Fibroblast of the aortic adventitia (primary cell): ENCODE results near the gene STAT1. TPM values are rescaled to one million over a fixed set of nuclear protein-coding genes. Genes with fewer than 3 reads are reported as not detected.
A peak's percentile ranks its signal among the peaks of the same experiment; 100 is the strongest.

Experiments used
- DNase-seq: peaks from one replicate; pipeline ENCODE4 v3.0.0-alpha.2; 2010; ENCODE audit warnings: low read depth
- H3K4me3 ChIP-seq: 2 replicates; pipeline ENCODE4 v1.5.1; 2011; ENCODE audit warnings: low read depth, mild to moderate bottlenecking, control low read depth, low read length, moderate library complexity
- total RNA-seq: library from RNA; depleted of rRNA; stranded (reverse); fragments of >200 nt; gene quantifications from 2 replicates; pipeline ENCODE4 v1.2.3, GENCODE V29; 2012; ENCODE audit warnings: low replicate concordance
- TF ChIP-seq, protein P1 (sequence below): IDR thresholded peaks from 2 replicates; pipeline ENCODE4 v1.5.1; 2011; ENCODE audit warnings: mild to moderate bottlenecking, low read length, control low read depth, inconsistent platforms; ENCODE audit not compliant: insufficient read depth

The STAT1 gene
- total RNA-seq, 1 donor, result 122 TPM

DNA sequence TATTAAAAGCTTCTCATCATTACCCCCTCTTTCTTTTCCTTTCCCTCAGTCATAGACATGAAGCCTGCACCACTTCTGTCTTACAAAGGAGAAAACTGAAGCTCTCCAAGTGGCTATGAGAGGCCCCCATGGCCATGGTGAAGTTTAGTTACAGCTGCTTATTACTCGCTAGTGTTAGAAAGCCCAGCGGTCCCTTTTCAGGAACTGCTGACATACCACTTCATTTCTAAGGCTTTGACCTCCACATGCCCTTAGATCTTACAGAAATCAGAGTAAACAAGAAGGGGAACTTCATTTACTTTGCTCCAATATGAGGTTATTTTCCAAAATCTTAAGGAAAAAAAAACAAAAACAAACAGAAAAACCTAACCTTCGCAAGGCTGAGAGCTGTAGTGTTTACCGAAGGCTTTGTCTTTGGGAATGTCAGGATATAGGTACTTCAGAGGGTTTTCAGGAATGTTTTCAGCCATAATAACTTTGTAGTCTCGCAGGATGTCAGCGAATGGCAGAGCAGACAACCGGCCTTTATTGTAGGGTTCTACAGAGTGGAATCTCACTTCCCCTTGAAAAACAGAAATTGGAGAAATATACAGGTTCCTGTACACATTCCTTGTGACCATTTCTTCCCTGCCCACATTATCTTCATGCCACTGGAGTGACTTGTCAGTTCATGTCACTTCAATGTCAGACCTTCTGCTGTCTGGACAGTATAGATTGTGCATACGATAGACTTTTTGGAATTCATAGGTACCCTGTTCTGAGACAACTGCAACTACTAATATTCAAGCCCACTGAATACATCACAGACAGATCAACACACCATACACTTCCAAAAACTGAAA, 18.8 kb upstream of the STAT1 start:
- no peak overlapping the region for H3K4me3 ChIP-seq
- TF ChIP-seq, protein P1, sequence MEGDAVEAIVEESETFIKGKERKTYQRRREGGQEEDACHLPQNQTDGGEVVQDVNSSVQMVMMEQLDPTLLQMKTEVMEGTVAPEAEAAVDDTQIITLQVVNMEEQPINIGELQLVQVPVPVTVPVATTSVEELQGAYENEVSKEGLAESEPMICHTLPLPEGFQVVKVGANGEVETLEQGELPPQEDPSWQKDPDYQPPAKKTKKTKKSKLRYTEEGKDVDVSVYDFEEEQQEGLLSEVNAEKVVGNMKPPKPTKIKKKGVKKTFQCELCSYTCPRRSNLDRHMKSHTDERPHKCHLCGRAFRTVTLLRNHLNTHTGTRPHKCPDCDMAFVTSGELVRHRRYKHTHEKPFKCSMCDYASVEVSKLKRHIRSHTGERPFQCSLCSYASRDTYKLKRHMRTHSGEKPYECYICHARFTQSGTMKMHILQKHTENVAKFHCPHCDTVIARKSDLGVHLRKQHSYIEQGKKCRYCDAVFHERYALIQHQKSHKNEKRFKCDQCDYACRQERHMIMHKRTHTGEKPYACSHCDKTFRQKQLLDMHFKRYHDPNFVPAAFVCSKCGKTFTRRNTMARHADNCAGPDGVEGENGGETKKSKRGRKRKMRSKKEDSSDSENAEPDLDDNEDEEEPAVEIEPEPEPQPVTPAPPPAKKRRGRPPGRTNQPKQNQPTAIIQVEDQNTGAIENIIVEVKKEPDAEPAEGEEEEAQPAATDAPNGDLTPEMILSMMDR, result no peak

DNA sequence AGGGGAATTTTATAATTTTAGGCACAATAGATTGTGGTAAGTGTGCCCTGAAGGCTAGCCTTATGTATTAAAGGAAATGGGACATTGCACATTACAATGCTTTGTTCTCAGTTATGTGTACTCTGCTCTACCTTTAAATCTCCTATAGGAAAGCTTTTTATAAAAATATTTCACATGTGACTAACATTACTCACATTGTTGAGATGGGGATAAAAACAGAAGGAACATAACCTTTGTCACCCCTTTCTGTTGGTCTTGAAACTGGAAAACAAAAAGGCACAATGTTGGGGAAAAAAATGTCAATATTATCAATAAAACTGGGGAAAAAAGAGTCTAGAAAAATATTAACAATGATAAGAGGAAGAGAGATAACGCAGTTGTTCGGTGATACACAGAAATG, 17.3 kb upstream of the STAT1 start:
- DNase-seq, result no peak
- H3K4me3 ChIP-seq, result no peak overlapping the region
- TF ChIP-seq, protein P1, result no peak

More for the DNA sequence above, 18.8 kb upstream of the STAT1 start:
- no peak for DNase-seq

DNA sequence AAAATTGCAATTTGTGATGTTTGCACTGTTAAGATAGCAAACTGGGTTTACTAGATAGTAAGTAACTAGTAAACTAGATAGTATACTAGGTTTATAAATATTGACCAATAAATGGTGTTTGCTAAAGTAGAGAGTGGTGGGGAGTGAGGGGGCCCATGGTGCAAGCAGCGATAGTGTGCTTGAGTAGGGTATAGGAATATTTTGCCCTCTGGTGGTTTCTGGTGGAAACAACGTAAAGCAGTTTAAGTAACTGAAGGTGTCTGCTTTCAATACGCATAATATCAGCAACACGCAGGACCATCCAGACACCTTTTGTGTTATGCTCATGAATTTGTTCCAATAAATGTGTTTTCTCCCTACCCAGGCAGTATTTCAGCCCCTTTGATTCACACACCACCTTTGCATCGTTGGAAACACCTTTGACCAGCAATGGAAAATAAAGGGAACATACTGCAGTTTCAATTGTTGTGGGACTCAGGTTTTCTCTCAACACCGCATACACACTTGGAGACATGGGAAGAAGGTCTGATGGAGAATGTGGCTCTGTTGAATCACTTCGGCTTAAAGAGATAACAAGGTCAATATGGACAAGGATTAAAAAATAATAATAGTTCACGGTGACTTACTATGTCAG, 16.7 kb upstream of the STAT1 start:
- DNase-seq, result peak; percentile 69
- H3K4me3 ChIP-seq, result no peak overlapping the region
- TF ChIP-seq, protein P1, result peak; percentile 74

DNA sequence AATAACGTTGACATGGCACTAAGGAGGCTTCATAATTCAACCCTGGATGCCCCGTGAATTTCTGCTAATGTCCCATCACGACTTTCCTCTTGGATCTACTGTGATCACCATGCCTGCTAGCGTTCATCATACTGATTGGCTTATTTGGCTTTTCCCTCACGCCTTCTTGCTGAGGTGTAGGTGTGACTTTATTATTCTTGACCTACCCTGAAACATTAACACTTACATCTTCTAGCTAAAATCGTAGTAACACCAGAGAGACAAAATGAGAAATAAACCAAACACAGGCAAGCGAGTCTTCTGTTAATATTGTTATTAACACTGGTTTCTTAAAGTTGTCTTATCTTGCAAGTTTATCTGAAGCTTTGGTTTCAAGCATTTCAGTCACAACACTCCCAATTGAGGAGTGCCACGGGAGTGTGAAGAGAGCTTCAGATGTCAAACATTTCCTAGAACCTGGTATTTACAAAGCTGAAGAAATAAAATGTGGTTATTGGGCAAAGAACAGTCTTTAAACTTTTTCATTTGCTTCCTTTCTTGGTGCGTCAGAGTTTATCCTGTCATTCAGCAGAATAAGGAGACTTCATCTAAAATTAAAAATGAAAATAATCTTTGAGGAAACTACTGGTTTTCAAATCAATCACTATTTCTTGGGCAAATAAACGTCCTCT, 15.4 kb upstream of the STAT1 start:
- TF ChIP-seq, protein P1, result no peak
- no peak for DNase-seq
- H3K4me3 ChIP-seq, result no peak overlapping the region

DNA sequence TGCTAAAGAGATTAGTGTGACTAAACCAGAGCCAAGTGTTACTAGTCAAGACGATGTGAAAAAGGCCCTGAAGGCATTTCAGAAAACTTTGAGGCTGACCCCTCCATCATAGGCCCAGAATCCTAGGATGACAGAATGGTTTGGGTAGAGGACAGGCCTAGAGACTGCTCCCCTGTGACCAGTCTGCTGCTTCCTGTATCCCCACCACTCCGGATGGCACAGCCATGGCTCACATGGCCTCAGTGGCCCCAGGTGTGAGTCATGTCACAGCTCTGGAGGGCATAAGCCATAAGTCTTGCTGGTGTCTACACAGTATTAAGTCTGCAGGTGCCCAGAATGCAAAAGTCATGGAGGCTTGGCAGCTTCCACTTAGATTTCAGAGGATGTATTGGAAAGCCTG, 12.4 kb upstream of the STAT1 start:
- DNase-seq, result no peak
- no peak overlapping the region for H3K4me3 ChIP-seq
- TF ChIP-seq, protein P1, result no peak

DNA sequence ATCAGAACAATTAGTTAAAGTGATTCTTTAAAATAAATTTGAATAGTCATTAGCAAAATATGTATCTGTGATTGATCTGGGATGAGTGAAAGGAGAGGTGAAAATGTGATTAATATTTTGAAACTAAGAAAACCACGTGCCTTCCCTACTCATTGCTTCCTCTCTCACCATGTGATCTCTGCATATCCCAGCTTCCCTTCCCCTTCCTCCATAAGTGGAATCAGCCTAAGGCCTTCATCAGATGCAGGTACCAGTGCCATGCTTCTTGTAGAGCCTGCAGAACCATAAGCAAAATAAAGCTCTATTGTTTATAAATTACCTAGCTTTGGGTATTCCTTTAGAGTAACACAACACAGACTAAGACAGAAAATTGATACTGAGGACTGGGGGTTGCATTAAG, 11.2 kb upstream of the STAT1 start:
- no peak for DNase-seq
- H3K4me3 ChIP-seq, result no peak overlapping the region
- TF ChIP-seq, protein P1, result no peak
